Panc1 (cell line): Measurements from ENCODE around the gene LY86. TPM values are rescaled to one million over a fixed set of nuclear protein-coding genes. Genes with fewer than 3 reads are reported as not detected.

ENCODE experiments used
- ATAC-seq: fragments of 200-7000 bp; cut with Tn5 transposase; 2 replicates; pipeline ENCODE4 v1.9.1; 2020; ENCODE audit warnings: mild to moderate bottlenecking, moderate library complexity
- BruUV-seq: library from RNA; stranded (reverse); fragments of 400-500 nt; replicated peaks from 2 replicates; lab custom pipeline; 2021; lab: Mats Ljungman, UMichigan
- CTCF ChIA-PET: fragments of 300-600 bp; sonication (Branson Sonifier 250); formaldehyde crosslinking; loops from one replicate; lab custom pipeline; 2022; ENCODE audit warnings: antibody characterized with exemption; lab: Charles Lee
- POLR2A ChIA-PET: fragments of 300-600 bp; sonication (Branson Sonifier 250); formaldehyde crosslinking; loops from one replicate; lab custom pipeline; 2022; ENCODE audit warnings: antibody characterized with exemption; lab: Charles Lee
- DNase-seq: peaks from one replicate; pipeline ENCODE4 v3.0.0-alpha.2; 2010; ENCODE audit warnings: low read depth, low spot score
- H3K27ac ChIP-seq: 2 replicates; pipeline ENCODE4 v1.5.1; 2011; ENCODE audit warnings: mild to moderate bottlenecking, low read length, inconsistent platforms
- H3K27me3 ChIP-seq: fragments of 200-500 bp; sonication (Bioruptor generic); 2 replicates; pipeline ENCODE4 v1.6.0; 2014; ENCODE audit warnings: low read length, inconsistent platforms; ENCODE audit not compliant: control insufficient read depth, insufficient read depth
- H3K36me3 ChIP-seq: fragments of 200-500 bp; sonication (Bioruptor generic); 2 replicates; pipeline ENCODE4 v1.5.1; 2014; ENCODE audit warnings: inconsistent platforms, mild to moderate bottlenecking, low read length, moderate library complexity; ENCODE audit not compliant: control insufficient read depth, insufficient read depth
- H3K4me1 ChIP-seq: 2 replicates; pipeline ENCODE4 v1.5.1; 2011; ENCODE audit warnings: inconsistent platforms, mild to moderate bottlenecking, low read length, moderate library complexity; ENCODE audit not compliant: control insufficient read depth, insufficient read depth
- H3K4me3 ChIP-seq, 2 experiments: 2 replicates each; pipeline ENCODE4 v1.5.1; 2011 to 2012; ENCODE audit warnings: low read depth in 2 of 2, low read length in 2 of 2, mild to moderate bottlenecking in 2 of 2, inconsistent platforms in 1 of 2, moderate library complexity in 1 of 2
- H3K9me3 ChIP-seq: fragments of 200-500 bp; sonication (Bioruptor generic); 2 replicates; pipeline ENCODE4 v1.5.1; 2014; ENCODE audit warnings: low read depth, mild to moderate bottlenecking, inconsistent platforms, low read length, moderate library complexity; ENCODE audit not compliant: control insufficient read depth, insufficient read depth
- POLR2AphosphoS5 ChIP-seq: IDR thresholded peaks from 2 replicates; pipeline ENCODE4 v1.6.1; 2012; ENCODE audit warnings: mild to moderate bottlenecking, low read depth, low read length, moderate library complexity
- SIN3A ChIP-seq: IDR thresholded peaks from 2 replicates; pipeline ENCODE4 v1.6.1; 2012; ENCODE audit warnings: low read depth, mild to moderate bottlenecking, low read length, moderate library complexity, borderline replicate concordance; ENCODE audit not compliant: insufficient read depth
- in situ Hi-C: cut with HindIII; loops from 2 replicates; pipeline ENCODE4 v1.10.0; 2016; ENCODE audit warnings: low sequenced_read_pairs, low pct_unique_long_range_greater_than_20kb
- intact Hi-C: fragments of 100-400 bp; cut with micrococcal nuclease; formaldehyde crosslinking; loops from one replicate; pipeline ENCODE4 v1.10.0; 2022; ENCODE audit not compliant: unreplicated experiment
- total RNA-seq: library from RNA; stranded (reverse); gene quantifications from one replicate; pipeline ENCODE4 v1.2.1, GENCODE V29; 2021; ENCODE audit not compliant: unreplicated experiment
- TF ChIP-seq, protein P1 (sequence below), 2 experiments: IDR thresholded peaks; 2 replicates each; pipeline ENCODE4 v1.6.1; 2011 to 2012; ENCODE audit warnings: low read depth in 2 of 2, control low read depth in 1 of 2, low read length in 1 of 2, mild to moderate bottlenecking in 1 of 2, moderate library complexity in 1 of 2; ENCODE audit not compliant: insufficient read depth in 1 of 2
- TF ChIP-seq, protein P2 (sequence below): fragments of 450-650 bp; IDR thresholded peaks from 2 replicates; pipeline ENCODE4 v1.5.1; 2017; ENCODE audit warnings: mild to moderate bottlenecking

Gene LY86
- total RNA-seq, 1 experiment from 2014 or later = not detected

DNA sequence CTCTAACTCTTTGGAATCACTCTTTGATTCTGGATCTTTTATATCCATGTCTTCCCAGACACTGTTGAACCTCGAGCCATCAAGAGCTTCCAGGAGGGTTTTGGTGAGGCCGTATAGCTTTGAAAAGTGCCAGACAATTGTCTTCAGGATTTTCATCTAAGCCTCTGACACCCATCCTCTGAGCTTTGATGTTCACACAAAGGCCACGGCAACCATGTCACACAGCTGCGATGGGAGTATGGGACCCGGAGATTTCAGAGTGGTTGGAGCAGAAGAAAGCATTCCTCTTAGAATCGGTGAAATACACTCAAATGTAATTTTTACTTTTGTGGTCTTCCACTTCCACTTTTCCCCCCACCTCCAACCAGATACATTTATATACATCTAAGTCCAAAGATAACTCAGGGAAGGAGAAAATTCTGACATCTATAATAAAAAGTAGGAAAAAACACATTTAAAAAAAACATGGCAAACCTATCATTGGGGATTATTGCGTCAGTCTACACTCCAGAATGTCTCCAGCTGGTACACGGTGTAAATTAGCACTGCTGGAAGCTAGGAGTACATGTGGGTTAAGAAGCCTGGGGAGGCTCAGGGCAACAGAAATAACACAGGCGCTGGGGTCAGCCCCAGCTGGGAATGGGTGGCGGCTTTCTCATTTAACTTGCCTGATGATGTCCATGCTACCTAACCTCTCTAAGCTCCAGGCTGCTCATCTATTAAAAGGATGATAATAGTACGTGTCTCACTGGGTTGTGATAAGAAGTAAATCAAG lies 92.7 kb downstream of the LY86 start:
- Histone ChIP-seq H3K4me1 (peaks cover 3% of the 10 kb centered on the region; the same call in 1 of the 2 replicates), H3K4me3 (no peak overlapping the region), H3K27ac (no peak overlapping the region), H3K9me3 (no peaks in the 10 kb centered on the region), H3K36me3 (no peaks in the 10 kb centered on the region), H3K27me3 (no peaks in the 10 kb centered on the region; the same call in 1 of the 2 replicates)
- POLR2A ChIA-PET = no interaction called here
- no peak for TF ChIP-seq SIN3A
- in situ Hi-C loops (no loop called here), intact Hi-C loops (no loop called here)
- no TSS peak for BruUV-seq
- ATAC-seq (no peak), DNase-seq (no peak)
- CTCF ChIA-PET = no interaction called here

DNA sequence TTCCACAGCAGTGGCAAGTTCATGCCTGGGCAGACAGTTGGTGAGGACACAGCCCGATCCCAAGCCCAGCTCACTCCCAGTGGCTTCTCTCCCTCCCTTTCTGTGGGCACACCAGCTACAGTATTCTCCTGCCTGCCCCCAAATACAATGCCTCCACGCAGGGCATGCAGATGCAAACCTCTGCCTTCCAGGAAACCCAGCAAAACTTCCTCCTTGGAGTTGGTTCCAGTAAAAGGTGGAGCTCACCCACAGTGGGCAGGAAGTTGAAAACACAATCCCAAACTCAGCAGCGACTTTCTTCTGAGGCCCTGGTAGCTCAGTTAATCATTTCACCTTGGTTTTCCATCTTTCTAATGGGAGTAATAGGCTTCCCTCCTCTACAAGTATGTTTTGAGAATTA lies 93.7 kb downstream of the LY86 start:
- intact Hi-C loops = no loop called here
- ChIA-PET POLR2A (no interaction called here), CTCF (no interaction called here)
- Histone ChIP-seq H3K4me1 (peaks cover 3% of the 10 kb centered on the region; the same call in 1 of the 2 replicates), H3K9me3 (no peaks in the 10 kb centered on the region), H3K27ac (no peak overlapping the region), H3K36me3 (no peaks in the 10 kb centered on the region; the same call in 1 of the 2 replicates), H3K27me3 (no peaks in the 10 kb centered on the region; the same call in 1 of the 2 replicates), H3K4me3 (no peak overlapping the region)
- ATAC-seq = no peak
- DNase-seq = no peak
- in situ Hi-C loops = no loop called here
- TF ChIP-seq, protein P1, sequence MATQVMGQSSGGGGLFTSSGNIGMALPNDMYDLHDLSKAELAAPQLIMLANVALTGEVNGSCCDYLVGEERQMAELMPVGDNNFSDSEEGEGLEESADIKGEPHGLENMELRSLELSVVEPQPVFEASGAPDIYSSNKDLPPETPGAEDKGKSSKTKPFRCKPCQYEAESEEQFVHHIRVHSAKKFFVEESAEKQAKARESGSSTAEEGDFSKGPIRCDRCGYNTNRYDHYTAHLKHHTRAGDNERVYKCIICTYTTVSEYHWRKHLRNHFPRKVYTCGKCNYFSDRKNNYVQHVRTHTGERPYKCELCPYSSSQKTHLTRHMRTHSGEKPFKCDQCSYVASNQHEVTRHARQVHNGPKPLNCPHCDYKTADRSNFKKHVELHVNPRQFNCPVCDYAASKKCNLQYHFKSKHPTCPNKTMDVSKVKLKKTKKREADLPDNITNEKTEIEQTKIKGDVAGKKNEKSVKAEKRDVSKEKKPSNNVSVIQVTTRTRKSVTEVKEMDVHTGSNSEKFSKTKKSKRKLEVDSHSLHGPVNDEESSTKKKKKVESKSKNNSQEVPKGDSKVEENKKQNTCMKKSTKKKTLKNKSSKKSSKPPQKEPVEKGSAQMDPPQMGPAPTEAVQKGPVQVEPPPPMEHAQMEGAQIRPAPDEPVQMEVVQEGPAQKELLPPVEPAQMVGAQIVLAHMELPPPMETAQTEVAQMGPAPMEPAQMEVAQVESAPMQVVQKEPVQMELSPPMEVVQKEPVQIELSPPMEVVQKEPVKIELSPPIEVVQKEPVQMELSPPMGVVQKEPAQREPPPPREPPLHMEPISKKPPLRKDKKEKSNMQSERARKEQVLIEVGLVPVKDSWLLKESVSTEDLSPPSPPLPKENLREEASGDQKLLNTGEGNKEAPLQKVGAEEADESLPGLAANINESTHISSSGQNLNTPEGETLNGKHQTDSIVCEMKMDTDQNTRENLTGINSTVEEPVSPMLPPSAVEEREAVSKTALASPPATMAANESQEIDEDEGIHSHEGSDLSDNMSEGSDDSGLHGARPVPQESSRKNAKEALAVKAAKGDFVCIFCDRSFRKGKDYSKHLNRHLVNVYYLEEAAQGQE (IDR thresholded peaks at IDR 0.05; ENCODE audit: insufficient read depth in 1 of 2, low read depth in 2 of 2, low read length in 1 of 2) = no peak
- no peak for TF ChIP-seq POLR2AphosphoS5
- TF ChIP-seq, protein P2, sequence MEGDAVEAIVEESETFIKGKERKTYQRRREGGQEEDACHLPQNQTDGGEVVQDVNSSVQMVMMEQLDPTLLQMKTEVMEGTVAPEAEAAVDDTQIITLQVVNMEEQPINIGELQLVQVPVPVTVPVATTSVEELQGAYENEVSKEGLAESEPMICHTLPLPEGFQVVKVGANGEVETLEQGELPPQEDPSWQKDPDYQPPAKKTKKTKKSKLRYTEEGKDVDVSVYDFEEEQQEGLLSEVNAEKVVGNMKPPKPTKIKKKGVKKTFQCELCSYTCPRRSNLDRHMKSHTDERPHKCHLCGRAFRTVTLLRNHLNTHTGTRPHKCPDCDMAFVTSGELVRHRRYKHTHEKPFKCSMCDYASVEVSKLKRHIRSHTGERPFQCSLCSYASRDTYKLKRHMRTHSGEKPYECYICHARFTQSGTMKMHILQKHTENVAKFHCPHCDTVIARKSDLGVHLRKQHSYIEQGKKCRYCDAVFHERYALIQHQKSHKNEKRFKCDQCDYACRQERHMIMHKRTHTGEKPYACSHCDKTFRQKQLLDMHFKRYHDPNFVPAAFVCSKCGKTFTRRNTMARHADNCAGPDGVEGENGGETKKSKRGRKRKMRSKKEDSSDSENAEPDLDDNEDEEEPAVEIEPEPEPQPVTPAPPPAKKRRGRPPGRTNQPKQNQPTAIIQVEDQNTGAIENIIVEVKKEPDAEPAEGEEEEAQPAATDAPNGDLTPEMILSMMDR = no peak
- no TSS peak for BruUV-seq
